A549 (cell line): ENCODE measurements around the gene ANP32A. TPM values are rescaled to one million over a fixed set of nuclear protein-coding genes. Genes with fewer than 3 reads are reported as not detected.
"Not testable (repeated sequence)": the region's sequence is repeated elsewhere in the genome, so short reads cannot be mapped to it uniquely, and the experiment has no call there.

ENCODE experiments used
- ATAC-seq, 2 experiments: fragments of 200-7000 bp in 1 of 2; fragments of >200 bp in 1 of 2; cut with Nextera tagmentation in 1 of 2; cut with Tn5 transposase in 1 of 2; 3 replicates each; pipeline versions ENCODE4 v1.8.0 to v1.9.1; 2018 to 2020; ENCODE audit warnings: mild to moderate bottlenecking in 1 of 2, moderate library complexity in 1 of 2
- CTCF ChIA-PET: fragments of 300-600 bp; sonication (Branson Sonifier 250); formaldehyde crosslinking; extraction: SDS; loops from one replicate; lab custom pipeline; 2021; ENCODE audit warnings: antibody characterized with exemption, inconsistent platforms; lab: Yijun Ruan, JAX
- POLR2A ChIA-PET: fragments of 350-600 bp; formaldehyde crosslinking; extraction: SDS; loops from one replicate; lab custom pipeline; 2021; ENCODE audit warnings: antibody characterized with exemption, inconsistent platforms; lab: Yijun Ruan, JAX
- DNase-seq, 2 experiments: peaks; one replicate each; pipeline versions ENCODE4 v3.0.0 to v3.0.0-alpha.2; 2011 to 2016; ENCODE audit warnings: low read depth in 1 of 2, low spot score in 1 of 2
- FAIRE-seq: peaks from 2 replicates; lab custom pipeline; 2011; peaks lifted over from hg19 to GRCh38; lab: Jason Lieb, UNC
- H3K27ac ChIP-seq, 2 experiments: fragments of >200 bp; sonication (Bioruptor Twin); formaldehyde crosslinking; 3 replicates each; pipeline ENCODE4 v1.5.1; 2016 to 2017
- H3K4me1 ChIP-seq: fragments of >200 bp; sonication (Bioruptor Twin); formaldehyde crosslinking; 3 replicates; pipeline ENCODE4 v1.6.1; 2016
- H3K4me2 ChIP-seq: fragments of >200 bp; sonication (Bioruptor Twin); formaldehyde crosslinking; 3 replicates; pipeline ENCODE4 v1.6.1; 2016
- H3K4me3 ChIP-seq: fragments of >200 bp; sonication (Bioruptor Twin); formaldehyde crosslinking; 3 replicates; pipeline ENCODE4 v1.5.1; 2016
- H3K9me3 ChIP-seq: fragments of >200 bp; sonication (Bioruptor Twin); formaldehyde crosslinking; 3 replicates; pipeline ENCODE4 v1.6.1; 2016
- BHLHE40 ChIP-seq: IDR thresholded peaks from 2 replicates; pipeline ENCODE4 v1.6.1; 2012; ENCODE audit warnings: low read depth, low read length, inconsistent platforms
- CBX2 ChIP-seq: fragments of 200-600 bp; sonication (generic); IDR thresholded peaks from 2 replicates; pipeline ENCODE4 v1.6.1; 2016; ENCODE audit warnings: low read depth, mild to moderate bottlenecking, borderline replicate concordance
- EHF ChIP-seq: fragments of 250-450 bp; sonication (Bioruptor Pico); IDR thresholded peaks from 2 replicates; pipeline ENCODE4 v1.5.0; 2020; ENCODE audit warnings: mild to moderate bottlenecking
- ESRRA ChIP-seq: fragments of 150-350 bp; IDR thresholded peaks from 2 replicates; pipeline ENCODE4 v1.6.1; 2014; ENCODE audit warnings: mild to moderate bottlenecking, low read length, borderline replicate concordance
- GATA3 ChIP-seq: IDR thresholded peaks from 2 replicates; pipeline ENCODE4 v1.6.1; 2012; ENCODE audit warnings: borderline replicate concordance
- HOXB5 ChIP-seq: fragments of 250-450 bp; sonication (Bioruptor Pico); IDR thresholded peaks from 2 replicates; pipeline ENCODE4 v1.5.0; 2020; ENCODE audit warnings: mild to moderate bottlenecking, moderate library complexity
- JUN ChIP-seq, 2 experiments: fragments of >200 bp; sonication (Bioruptor Twin); formaldehyde crosslinking; IDR thresholded peaks; 2 replicates in 1 of 2; 3 replicates in 1 of 2; pipeline ENCODE4 v1.6.1; 2016 to 2017
- JUNB ChIP-seq: fragments of >200 bp; sonication (Bioruptor Twin); formaldehyde crosslinking; IDR thresholded peaks from 2 replicates; pipeline ENCODE4 v1.6.1; 2016
- MAFK ChIP-seq: fragments of 450-650 bp; IDR thresholded peaks from 2 replicates; pipeline ENCODE4 v1.6.1; 2014; ENCODE audit not compliant: partially characterized antibody
- MAZ ChIP-seq: fragments of 150-350 bp; IDR thresholded peaks from 2 replicates; pipeline ENCODE4 v1.6.1; 2014; ENCODE audit warnings: antibody characterized with exemption, low read depth, low read length, borderline replicate concordance
- MYC ChIP-seq: IDR thresholded peaks from 2 replicates; pipeline ENCODE4 v1.6.1; 2012; ENCODE audit warnings: mild to moderate bottlenecking, inconsistent platforms, low read length, improper control_type of control experiment, borderline replicate concordance
- NPAS2 ChIP-seq: fragments of 250-450 bp; sonication (Bioruptor Pico); IDR thresholded peaks from 2 replicates; pipeline ENCODE4 v1.8.0; 2022; ENCODE audit warnings: mild to moderate bottlenecking, moderate library complexity, borderline replicate concordance
- PHF8 ChIP-seq: fragments of 200-600 bp; sonication (generic); IDR thresholded peaks from 2 replicates; pipeline ENCODE4 v1.6.1; 2016; ENCODE audit warnings: low read depth, mild to moderate bottlenecking, antibody characterized with exemption, moderate library complexity, borderline replicate concordance
- RARB ChIP-seq: fragments of 250-450 bp; sonication (Bioruptor Pico); IDR thresholded peaks from 2 replicates; pipeline ENCODE4 v1.8.0; 2021; ENCODE audit warnings: mild to moderate bottlenecking, moderate library complexity
- SMC3 ChIP-seq: fragments of >200 bp; sonication (Bioruptor Twin); formaldehyde crosslinking; IDR thresholded peaks from 3 replicates; pipeline ENCODE4 v1.6.1; 2018; ENCODE audit warnings: inconsistent platforms
- TFCP2L1 ChIP-seq: fragments of 250-450 bp; sonication (Bioruptor Pico); IDR thresholded peaks from 2 replicates; pipeline ENCODE4 v1.5.0; 2021; ENCODE audit warnings: mild to moderate bottlenecking
- ZC3H11A ChIP-seq: fragments of 450-650 bp; IDR thresholded peaks from 2 replicates; pipeline ENCODE4 v1.6.1; 2014; ENCODE audit warnings: antibody characterized with exemption, mild to moderate bottlenecking
- WGBS: methylation state at CpG from one replicate; pipeline ENCODE4 v1.1.6; 2017; ENCODE audit errors: missing lambda C conversion rate; 5-methylcytosine and 5-hydroxymethylcytosine counted together
- polyA plus RNA-seq, 4 experiments: library from polyadenylated mRNA; depleted of rRNA in 3 of 4; stranded (reverse); fragments of >200 nt; fragmentation: RNase III in 1 of 4; extraction: RNeasy Plus Mini Kit Qiagen cat#74134 plus additional on column Dnase treatment in 1 of 4; gene quantifications; 2 replicates in 3 of 4; 3 replicates in 1 of 4; pipeline ENCODE4 v1.2.3, GENCODE V29; 2011 to 2017
- TF ChIP-seq, protein P1 (sequence below): fragments of >200 bp; sonication (Bioruptor Twin); formaldehyde crosslinking; IDR thresholded peaks from 3 replicates; pipeline ENCODE4 v1.5.1; 2016
- TF ChIP-seq, protein P2 (sequence below): fragments of 200-600 bp; sonication (generic); IDR thresholded peaks from 2 replicates; pipeline ENCODE4 v1.6.1; 2016; ENCODE audit warnings: antibody characterized with exemption, mild to moderate bottlenecking, moderate library complexity
- TF ChIP-seq, protein P3 (sequence below): fragments of 150-350 bp; IDR thresholded peaks from 2 replicates; pipeline ENCODE4 v1.6.1; 2014; ENCODE audit warnings: low read depth, mild to moderate bottlenecking, low read length
- TF ChIP-seq, protein P4 (sequence below): IDR thresholded peaks from 2 replicates; pipeline ENCODE4 v1.6.1; 2012; ENCODE audit warnings: low read depth, borderline replicate concordance

ANP32A gene
- polyA plus RNA-seq, 2 of the 4 experiments (the other 2 are of a cell fraction) = 208 to 354 TPM

DNA sequence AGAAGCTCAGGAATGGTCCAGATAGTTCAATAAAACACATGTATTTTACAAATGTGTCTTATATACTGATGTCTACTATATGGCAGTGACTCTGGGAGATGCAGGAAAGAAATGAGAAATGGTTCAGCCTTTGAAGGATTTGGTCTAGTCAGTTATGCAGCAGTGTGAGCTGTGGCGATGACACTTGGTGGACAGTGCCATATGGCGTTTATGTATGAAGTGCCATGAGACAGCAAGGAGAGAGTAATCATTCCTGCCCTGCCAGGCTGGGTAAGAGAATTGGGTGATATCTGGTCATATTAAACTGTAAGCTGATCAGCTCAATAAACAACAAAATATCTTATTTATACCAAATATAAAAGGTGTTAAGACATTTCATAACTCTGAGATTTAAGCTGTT, 47.6 kb upstream of the ANP32A start:
- TF ChIP-seq, protein P1, sequence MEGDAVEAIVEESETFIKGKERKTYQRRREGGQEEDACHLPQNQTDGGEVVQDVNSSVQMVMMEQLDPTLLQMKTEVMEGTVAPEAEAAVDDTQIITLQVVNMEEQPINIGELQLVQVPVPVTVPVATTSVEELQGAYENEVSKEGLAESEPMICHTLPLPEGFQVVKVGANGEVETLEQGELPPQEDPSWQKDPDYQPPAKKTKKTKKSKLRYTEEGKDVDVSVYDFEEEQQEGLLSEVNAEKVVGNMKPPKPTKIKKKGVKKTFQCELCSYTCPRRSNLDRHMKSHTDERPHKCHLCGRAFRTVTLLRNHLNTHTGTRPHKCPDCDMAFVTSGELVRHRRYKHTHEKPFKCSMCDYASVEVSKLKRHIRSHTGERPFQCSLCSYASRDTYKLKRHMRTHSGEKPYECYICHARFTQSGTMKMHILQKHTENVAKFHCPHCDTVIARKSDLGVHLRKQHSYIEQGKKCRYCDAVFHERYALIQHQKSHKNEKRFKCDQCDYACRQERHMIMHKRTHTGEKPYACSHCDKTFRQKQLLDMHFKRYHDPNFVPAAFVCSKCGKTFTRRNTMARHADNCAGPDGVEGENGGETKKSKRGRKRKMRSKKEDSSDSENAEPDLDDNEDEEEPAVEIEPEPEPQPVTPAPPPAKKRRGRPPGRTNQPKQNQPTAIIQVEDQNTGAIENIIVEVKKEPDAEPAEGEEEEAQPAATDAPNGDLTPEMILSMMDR = no peak
- TF ChIP-seq CBX2 (no peak), PHF8 (no peak), ZC3H11A (no peak), SMC3 (no peak), MAZ (no peak), ESRRA (no peak), NPAS2 (no peak)
- ChIA-PET CTCF (interaction anchor here (0.6 to 2.6 kb wide), 13 partner anchors 8 to 615 kb away, joined by 3 to 18 read pairs (median 4); no protein-coding TSS in a partner anchor), POLR2A (no interaction called here)
- 45% methylated on average over 2 of the region's 2 CpGs for WGBS
- no peak overlapping the region for H3K4me3 ChIP-seq
- FAIRE-seq = no peak
- H3K4me2 ChIP-seq = no peak overlapping the region
- H3K27ac ChIP-seq = no peak overlapping the region
- no peak for DNase-seq
- peaks cover 11% of the 10 kb centered on the region for H3K9me3 ChIP-seq
- H3K4me1 ChIP-seq = no peaks in the 10 kb centered on the region
- peak in 1 of 2 experiments; percentile 40; a peak in 1 of 6 replicates for ATAC-seq

DNA sequence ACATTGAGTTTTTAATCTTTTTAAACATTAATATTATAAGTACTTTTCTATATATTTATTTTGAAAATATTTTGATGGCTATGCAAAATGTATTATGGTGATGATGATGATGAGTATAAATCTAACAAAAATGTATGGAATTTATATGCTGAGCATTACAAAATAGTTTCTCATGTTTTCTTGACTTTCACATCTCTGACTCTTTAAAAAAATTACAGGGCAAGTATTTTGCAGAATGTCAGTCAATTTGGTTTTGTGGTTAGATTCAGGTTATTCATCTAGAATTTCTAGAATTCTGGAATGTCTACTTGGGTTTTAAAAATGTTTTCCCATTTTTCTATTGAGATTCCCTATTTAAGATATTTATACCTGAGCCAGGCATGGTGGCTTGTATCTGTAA, 41.7 kb upstream of the ANP32A start:
- no peak overlapping the region for H3K4me2 ChIP-seq
- H3K9me3 ChIP-seq = peaks cover 32% of the 10 kb centered on the region
- FAIRE-seq (no peak), DNase-seq (no peak), ATAC-seq (no peak)
- CTCF ChIA-PET = interaction anchor here (1.3 kb wide), 1 partner anchor 14 kb away, joined by 3 read pairs; no protein-coding TSS in a partner anchor
- no peak overlapping the region for H3K4me3 ChIP-seq
- TF ChIP-seq CBX2 (no peak), MYC (no peak), GATA3 (no peak), JUNB (no peak), TFCP2L1 (CRISPR knock-in tag) (no peak), EHF (CRISPR knock-in tag) (no peak), JUN (IDR thresholded peaks at IDR 0.05) (no peak), HOXB5 (no peak), MAFK (no peak), RARB (CRISPR knock-in tag) (no peak), BHLHE40 (no peak)
- TF ChIP-seq, protein P2, sequence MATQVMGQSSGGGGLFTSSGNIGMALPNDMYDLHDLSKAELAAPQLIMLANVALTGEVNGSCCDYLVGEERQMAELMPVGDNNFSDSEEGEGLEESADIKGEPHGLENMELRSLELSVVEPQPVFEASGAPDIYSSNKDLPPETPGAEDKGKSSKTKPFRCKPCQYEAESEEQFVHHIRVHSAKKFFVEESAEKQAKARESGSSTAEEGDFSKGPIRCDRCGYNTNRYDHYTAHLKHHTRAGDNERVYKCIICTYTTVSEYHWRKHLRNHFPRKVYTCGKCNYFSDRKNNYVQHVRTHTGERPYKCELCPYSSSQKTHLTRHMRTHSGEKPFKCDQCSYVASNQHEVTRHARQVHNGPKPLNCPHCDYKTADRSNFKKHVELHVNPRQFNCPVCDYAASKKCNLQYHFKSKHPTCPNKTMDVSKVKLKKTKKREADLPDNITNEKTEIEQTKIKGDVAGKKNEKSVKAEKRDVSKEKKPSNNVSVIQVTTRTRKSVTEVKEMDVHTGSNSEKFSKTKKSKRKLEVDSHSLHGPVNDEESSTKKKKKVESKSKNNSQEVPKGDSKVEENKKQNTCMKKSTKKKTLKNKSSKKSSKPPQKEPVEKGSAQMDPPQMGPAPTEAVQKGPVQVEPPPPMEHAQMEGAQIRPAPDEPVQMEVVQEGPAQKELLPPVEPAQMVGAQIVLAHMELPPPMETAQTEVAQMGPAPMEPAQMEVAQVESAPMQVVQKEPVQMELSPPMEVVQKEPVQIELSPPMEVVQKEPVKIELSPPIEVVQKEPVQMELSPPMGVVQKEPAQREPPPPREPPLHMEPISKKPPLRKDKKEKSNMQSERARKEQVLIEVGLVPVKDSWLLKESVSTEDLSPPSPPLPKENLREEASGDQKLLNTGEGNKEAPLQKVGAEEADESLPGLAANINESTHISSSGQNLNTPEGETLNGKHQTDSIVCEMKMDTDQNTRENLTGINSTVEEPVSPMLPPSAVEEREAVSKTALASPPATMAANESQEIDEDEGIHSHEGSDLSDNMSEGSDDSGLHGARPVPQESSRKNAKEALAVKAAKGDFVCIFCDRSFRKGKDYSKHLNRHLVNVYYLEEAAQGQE = no peak
- TF ChIP-seq, protein P3, sequence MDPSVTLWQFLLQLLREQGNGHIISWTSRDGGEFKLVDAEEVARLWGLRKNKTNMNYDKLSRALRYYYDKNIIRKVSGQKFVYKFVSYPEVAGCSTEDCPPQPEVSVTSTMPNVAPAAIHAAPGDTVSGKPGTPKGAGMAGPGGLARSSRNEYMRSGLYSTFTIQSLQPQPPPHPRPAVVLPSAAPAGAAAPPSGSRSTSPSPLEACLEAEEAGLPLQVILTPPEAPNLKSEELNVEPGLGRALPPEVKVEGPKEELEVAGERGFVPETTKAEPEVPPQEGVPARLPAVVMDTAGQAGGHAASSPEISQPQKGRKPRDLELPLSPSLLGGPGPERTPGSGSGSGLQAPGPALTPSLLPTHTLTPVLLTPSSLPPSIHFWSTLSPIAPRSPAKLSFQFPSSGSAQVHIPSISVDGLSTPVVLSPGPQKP = no peak
- TF ChIP-seq, protein P4, sequence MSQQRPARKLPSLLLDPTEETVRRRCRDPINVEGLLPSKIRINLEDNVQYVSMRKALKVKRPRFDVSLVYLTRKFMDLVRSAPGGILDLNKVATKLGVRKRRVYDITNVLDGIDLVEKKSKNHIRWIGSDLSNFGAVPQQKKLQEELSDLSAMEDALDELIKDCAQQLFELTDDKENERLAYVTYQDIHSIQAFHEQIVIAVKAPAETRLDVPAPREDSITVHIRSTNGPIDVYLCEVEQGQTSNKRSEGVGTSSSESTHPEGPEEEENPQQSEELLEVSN = no peak
- POLR2A ChIA-PET = no interaction called here
- no peak overlapping the region for H3K27ac ChIP-seq
- no peaks in the 10 kb centered on the region for H3K4me1 ChIP-seq

DNA sequence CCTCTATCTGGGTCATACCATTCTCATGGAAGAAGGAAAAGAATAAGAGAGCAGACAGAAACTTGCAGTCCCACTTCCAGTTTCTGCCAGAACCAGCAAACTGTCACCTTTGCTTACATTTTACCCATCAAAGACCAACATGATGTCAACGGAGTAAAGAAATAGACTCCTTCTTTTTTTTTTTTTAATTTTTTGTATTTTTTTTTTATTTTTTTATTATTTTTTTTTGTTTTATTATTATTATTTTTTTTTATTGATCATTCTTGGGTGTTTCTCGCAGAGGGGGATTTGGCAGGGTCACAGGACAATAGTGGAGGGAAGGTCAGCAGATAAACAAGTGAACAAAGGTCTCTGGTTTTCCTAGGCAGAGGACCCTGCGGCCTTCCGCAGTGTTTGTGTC, 38.0 kb upstream of the ANP32A start:
- POLR2A ChIA-PET, H3K4me2 ChIP-seq, H3K4me3 ChIP-seq, DNase-seq, FAIRE-seq, ATAC-seq, H3K27ac ChIP-seq, H3K4me1 ChIP-seq: not testable (repeated sequence)
- peaks cover 41% of the 10 kb centered on the region for H3K9me3 ChIP-seq
- CTCF ChIA-PET = interaction anchor here (0.6 to 1.0 kb wide), 2 partner anchors 210 to 308 kb away, joined by 3 read pairs; no protein-coding TSS in a partner anchor
- 39% methylated on average over 2 of the region's 4 CpGs for WGBS
